ENCODE measurements around the gene CORO1C. TPM values are rescaled to one million over a fixed set of nuclear protein-coding genes. Genes with fewer than 3 reads are reported as not detected.

Gene CORO1C
- total RNA-seq, 1 donor from 2014 or later: 391 TPM

DNA sequence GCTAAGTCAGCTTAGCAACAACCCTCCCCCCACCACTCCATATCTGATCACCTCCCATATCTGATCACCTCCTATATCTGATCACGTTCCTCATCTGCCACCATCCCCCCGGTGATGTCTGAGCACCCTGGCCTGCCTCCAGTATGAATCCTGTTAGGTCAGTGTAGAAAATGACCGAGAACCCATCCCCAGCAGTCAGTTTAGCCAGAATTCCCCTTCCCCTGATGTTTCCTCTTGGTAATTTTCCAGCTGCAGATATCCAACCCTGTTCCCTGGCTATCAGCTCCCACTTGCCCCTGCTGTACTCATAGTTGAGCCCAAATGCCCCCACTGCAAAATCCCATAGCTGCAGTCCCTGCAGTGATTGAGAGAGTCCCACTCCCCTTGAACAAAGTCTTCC is 110.2 kb downstream of the CORO1C start:
- no peaks in the 10 kb centered on the region for H3K27me3 Mint-ChIP-seq (ENCODE audit: low read depth, unreplicated experiment)
- no peak overlapping the region for H3K4me2 ChIP-seq (ENCODE audit: low read length)
- DNase-seq (ENCODE audit: low read depth) (no peak), FAIRE-seq (no peak)
- no peak overlapping the region for H3K27ac ChIP-seq (ENCODE audit: low read depth, low read length)
- H3K9ac ChIP-seq (ENCODE audit: low read length): no peak overlapping the region
- peaks cover 14% of the 10 kb centered on the region for H3K36me3 Mint-ChIP-seq (ENCODE audit: low read depth, unreplicated experiment)
- peaks cover 19% of the 10 kb centered on the region for H3K4me1 Mint-ChIP-seq (ENCODE audit: low read depth, unreplicated experiment)
- H3K36me3 ChIP-seq (ENCODE audit: insufficient read depth, low read length): no peaks in the 10 kb centered on the region
- peaks cover under 1% of the 10 kb centered on the region for H3K9me3 ChIP-seq (ENCODE audit: insufficient read depth, low read depth, low read length)
- no peak for TF ChIP-seq EZH2 (IDR thresholded peaks at IDR 0.05; ENCODE audit: insufficient read depth, low read length)
- TF ChIP-seq, protein P1, sequence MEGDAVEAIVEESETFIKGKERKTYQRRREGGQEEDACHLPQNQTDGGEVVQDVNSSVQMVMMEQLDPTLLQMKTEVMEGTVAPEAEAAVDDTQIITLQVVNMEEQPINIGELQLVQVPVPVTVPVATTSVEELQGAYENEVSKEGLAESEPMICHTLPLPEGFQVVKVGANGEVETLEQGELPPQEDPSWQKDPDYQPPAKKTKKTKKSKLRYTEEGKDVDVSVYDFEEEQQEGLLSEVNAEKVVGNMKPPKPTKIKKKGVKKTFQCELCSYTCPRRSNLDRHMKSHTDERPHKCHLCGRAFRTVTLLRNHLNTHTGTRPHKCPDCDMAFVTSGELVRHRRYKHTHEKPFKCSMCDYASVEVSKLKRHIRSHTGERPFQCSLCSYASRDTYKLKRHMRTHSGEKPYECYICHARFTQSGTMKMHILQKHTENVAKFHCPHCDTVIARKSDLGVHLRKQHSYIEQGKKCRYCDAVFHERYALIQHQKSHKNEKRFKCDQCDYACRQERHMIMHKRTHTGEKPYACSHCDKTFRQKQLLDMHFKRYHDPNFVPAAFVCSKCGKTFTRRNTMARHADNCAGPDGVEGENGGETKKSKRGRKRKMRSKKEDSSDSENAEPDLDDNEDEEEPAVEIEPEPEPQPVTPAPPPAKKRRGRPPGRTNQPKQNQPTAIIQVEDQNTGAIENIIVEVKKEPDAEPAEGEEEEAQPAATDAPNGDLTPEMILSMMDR (IDR thresholded peaks at IDR 0.05; ENCODE audit: insufficient read depth, low read depth, low read length): no peak
- H3K4me3 Mint-ChIP-seq (ENCODE audit: unreplicated experiment): no peak overlapping the region
- H4K20me1 ChIP-seq (ENCODE audit: insufficient read depth, low read length): no peaks in the 10 kb centered on the region
- no peak overlapping the region for H3K27ac Mint-ChIP-seq (ENCODE audit: unreplicated experiment)
- no peak overlapping the region for H2AFZ ChIP-seq (ENCODE audit: low read depth, low read length)
- H3K4me1 ChIP-seq (ENCODE audit: insufficient read depth, low read length): peaks cover 11% of the 10 kb centered on the region
- H3K27me3 ChIP-seq (ENCODE audit: insufficient read depth, low read length): no peaks in the 10 kb centered on the region
- H3K4me3 ChIP-seq (ENCODE audit: insufficient read depth, low read depth, low read length): no peak overlapping the region
- peaks cover 3% of the 10 kb centered on the region for H3K9me3 Mint-ChIP-seq (ENCODE audit: unreplicated experiment)
- no peaks in the 10 kb centered on the region for H3K79me2 ChIP-seq (ENCODE audit: insufficient read depth, low read length)

DNA sequence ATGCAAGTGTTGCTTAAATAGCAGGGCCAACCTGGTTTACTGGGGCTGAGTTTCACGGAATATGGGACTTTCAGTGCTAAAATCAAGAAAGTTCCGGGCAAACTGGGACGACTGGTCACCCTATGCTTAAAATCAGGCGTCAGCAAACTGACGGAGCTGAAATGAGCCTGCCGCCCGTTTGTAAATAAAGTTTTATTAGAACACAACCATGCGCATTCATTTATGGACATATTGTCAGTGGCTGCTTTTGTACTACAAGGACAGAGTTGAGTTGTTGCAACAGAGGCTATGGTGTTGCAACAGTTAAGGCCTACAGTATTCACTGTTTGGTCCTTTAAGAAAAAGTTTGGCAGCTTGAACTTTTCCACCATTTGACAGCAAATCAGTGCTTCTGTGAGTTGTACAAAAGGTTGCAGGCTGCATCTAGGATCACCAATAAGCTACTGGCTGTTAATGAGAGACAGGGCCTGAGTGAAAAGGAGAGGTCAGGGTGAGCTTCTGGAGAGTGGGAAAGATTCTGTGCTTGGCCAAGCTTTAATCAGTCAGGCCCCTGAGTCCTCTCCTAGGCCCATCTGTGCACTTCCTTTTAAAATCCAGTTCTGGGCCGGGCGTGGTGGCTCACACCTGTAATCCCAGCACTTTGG is 111.0 kb downstream of the CORO1C start:
- no peak for FAIRE-seq
- peaks cover 5% of the 10 kb centered on the region for H3K9me3 Mint-ChIP-seq (ENCODE audit: unreplicated experiment)

More for the DNA sequence above, 111.0 kb downstream of the CORO1C start:
- H3K27me3 ChIP-seq (ENCODE audit: insufficient read depth, low read length): no peaks in the 10 kb centered on the region
- TF ChIP-seq EZH2 (IDR thresholded peaks at IDR 0.05; ENCODE audit: insufficient read depth, low read length): no peak
- TF ChIP-seq, protein P1 (IDR thresholded peaks at IDR 0.05; ENCODE audit: insufficient read depth, low read depth, low read length): no peak
- peaks cover 14% of the 10 kb centered on the region for H3K36me3 Mint-ChIP-seq (ENCODE audit: low read depth, unreplicated experiment)
- H3K4me3 ChIP-seq (ENCODE audit: insufficient read depth, low read depth, low read length): no peak overlapping the region
- DNase-seq (ENCODE audit: low read depth): no peak
- H3K4me3 Mint-ChIP-seq (ENCODE audit: unreplicated experiment): no peak overlapping the region
- peaks cover 4% of the 10 kb centered on the region for H3K9me3 ChIP-seq (ENCODE audit: insufficient read depth, low read depth, low read length)
- no peak overlapping the region for H3K4me2 ChIP-seq (ENCODE audit: low read length)
- no peak overlapping the region for H2AFZ ChIP-seq (ENCODE audit: low read depth, low read length)
- no peak overlapping the region for H3K27ac ChIP-seq (ENCODE audit: low read depth, low read length)
- no peak overlapping the region for H3K27ac Mint-ChIP-seq (ENCODE audit: unreplicated experiment)
- H3K9ac ChIP-seq (ENCODE audit: low read length): no peak overlapping the region
- H3K27me3 Mint-ChIP-seq (ENCODE audit: low read depth, unreplicated experiment): no peaks in the 10 kb centered on the region
- no peaks in the 10 kb centered on the region for H3K36me3 ChIP-seq (ENCODE audit: insufficient read depth, low read length)
- H3K79me2 ChIP-seq (ENCODE audit: insufficient read depth, low read length): no peaks in the 10 kb centered on the region
- no peaks in the 10 kb centered on the region for H4K20me1 ChIP-seq (ENCODE audit: insufficient read depth, low read length)
- H3K4me1 Mint-ChIP-seq (ENCODE audit: low read depth, unreplicated experiment): peaks cover 19% of the 10 kb centered on the region
- H3K4me1 ChIP-seq (ENCODE audit: insufficient read depth, low read length): peaks cover 11% of the 10 kb centered on the region

Measured in astrocyte (in vitro differentiated cells and primary cell).